Tongue (tissue), 3 donors: ENCODE data around the gene SLC38A5. TPM values are rescaled to one million over a fixed set of nuclear protein-coding genes. Genes with fewer than 3 reads are reported as not detected.
"Not testable (repeated sequence)": the region's sequence is repeated elsewhere in the genome, so short reads cannot be mapped to it uniquely, and the experiment has no call there.

ENCODE experiments used
- DNase-seq: peaks from one replicate; pipeline ENCODE4 v3.0.0-alpha.2; 2015
- small RNA-seq: library from RNA; depleted of rRNA; stranded (forward); fragments of <200 nt; gene quantifications from one replicate; pipeline ENCODE3, GENCODE V24; 2014; ENCODE audit warnings: low replicate concordance
- total RNA-seq: library from RNA; depleted of rRNA; stranded (reverse); fragments of >200 nt; gene quantifications from one replicate; pipeline ENCODE4 v1.2.3, GENCODE V29; 2014

SLC38A5 gene
- total RNA-seq, 1 donor from 2014 or later = 3.7 TPM

DNA sequence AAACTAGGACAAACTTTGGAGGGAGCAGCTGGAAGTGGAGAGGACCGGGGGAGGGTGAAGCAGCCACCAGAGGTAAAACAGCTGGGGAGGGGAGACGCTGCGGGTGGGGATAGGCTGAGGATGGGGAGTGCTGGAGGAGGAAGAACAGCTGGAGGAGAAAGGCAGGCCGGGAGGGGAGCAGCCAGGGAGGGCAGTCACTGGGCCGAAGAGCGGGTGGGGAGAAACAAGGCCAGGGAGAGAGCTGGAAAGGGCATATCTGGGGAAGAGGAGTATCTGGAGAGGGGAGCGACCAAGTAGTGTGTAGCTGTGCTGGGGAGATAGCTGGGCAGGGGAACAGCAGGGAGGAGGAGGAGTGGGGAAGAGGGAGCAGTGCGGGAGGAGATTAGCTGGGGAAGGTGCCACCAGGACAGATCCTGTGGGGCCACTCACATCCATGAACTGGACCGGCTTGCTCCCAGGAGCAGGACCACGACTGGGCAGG, 2.7 kb downstream of the SLC38A5 start:
- DNase-seq = peak; percentile 52

DNA sequence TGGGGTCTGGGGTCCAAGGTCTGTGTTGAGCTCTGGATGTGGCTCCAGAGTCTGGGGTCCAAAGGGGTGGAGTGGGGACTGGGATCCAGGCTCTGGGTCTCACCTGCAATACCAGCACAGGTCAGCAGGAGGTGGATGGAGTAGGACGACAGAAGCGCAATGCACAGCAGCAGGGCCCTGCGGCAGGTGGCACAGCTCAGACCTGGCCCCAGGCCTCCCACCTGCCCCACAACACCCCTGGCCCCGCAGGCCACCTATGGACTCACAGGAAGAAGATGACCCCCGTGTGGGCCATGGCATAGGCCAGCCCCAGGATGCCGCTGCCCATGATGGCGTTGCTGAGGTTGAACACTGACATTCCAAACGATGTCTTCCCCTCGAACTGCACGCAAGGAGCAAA, 3.4 kb downstream of the SLC38A5 start:
- no peak for DNase-seq

DNA sequence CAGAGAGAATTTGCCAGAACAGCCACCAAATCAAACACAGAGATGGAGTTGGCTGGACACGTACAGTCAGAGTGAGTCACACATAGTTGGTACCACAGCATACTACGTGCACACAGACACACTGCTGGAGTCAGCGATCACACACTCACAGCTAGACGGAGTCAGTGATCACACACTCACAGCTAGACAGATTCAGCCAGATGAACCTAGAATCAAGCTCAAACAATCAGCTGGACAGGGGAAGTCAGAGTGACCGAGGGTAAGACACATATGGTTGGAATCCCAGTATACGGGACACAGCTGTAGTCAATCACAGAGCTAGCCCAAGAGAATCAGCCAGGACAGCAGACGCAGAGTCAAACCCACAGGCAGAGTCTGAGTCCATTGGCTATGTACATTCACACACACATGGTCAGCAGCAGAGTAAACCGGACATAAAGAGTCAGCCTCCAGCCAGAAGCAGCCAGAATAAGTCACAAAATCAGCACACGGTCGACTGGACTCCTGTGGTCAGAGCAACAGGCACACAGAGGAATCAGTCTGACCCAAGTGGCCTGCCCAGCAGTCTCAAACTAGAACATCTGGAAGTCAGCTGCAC, 4.6 kb downstream of the SLC38A5 start:
- DNase-seq = no peak

DNA sequence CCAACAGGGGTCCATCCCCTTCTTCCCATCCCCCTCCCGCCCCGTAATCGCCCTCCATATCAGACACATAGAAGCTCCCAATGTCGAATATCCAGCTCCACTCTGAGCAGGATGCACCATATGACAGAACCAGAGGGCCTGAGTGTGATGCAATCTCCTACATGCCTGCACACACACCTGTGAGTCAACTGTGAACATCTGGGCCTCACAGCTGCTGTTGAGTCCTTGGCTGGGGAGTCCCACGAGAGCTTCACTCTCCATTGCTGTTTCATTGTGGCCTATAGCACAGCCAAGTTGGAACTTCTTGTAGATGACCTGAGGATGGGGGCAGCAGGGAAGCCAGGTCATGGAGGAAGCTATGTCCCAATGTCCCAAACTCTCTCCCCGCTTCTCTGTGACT, 8.2 kb downstream of the SLC38A5 start:
- no peak for DNase-seq

DNA sequence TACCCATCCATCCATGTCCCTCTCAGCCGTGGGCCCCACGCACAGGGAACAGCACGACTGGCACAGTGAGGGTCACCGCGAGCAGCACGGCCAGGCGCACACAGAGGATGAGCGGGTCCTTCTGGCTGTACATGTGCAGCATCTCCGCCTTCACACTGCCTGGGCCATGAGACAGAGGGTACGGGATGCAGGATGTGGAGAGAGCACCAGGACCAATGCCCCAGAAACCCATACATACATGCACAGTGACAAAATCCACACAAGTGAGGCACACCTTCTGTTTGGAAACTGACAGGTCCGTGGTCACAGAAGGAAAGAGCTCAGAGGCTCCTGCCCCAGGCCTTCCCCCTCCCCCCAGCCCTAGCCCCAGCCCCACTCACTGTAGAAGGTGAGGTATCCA, 9.5 kb downstream of the SLC38A5 start:
- DNase-seq = no peak

DNA sequence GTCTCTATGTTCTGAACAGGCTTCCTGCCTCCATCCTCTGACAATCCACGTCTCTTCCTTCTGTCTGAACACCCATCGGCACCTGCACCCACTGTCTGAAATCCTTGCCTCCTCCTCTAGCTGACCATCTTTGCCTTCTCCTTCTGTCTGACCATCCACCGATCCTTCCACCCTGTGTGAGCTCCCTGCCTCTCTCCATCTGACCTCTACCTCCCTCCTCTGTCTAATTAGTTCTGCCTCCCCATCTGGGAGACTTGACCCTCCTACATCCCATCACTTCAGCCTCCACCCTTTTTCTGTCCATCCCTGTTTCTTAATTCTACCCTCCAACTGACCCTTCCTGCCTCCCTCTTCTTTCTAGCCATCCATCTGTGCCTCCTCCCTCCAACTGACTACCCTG, 10.0 kb downstream of the SLC38A5 start:
- no peak for DNase-seq

DNA sequence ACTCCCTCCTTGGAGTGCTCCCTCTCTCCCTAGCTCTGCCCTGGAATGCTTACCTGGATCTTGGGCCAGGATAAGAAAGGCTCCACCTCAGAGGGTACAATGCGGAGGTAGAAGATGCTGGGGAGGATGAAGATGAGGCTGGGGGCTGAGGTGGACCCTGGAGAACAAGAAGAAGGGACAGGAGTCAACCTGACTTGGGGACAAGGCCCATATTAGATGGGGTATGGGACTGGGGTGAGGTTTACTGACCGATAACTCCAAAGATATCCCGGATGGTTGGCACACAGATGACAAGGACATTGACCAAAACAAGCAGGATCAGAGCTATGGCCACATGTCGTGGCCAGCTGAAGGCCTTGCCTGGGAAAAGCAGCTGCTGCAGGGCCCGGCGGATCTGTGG, 10.6 kb downstream of the SLC38A5 start:
- no peak for DNase-seq

DNA sequence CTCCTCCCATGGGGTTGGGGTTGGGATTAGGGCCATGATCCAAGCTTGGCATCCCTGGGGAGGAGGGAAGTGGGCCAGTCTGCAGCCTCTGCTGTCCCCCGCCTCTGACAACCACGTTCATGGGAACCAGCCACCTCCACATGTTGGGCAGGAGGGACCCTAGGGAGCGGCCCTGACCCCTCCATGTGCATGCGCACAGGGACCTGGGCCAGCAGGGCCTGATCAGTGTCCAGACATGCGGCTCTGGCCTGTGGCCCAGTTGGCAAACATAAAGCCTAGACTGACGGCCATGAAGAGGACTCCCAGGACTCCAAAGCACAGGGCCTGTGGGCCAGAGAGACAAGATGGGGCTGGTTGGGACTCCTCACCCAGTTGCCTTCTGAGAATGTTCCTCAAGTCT, 11.3 kb downstream of the SLC38A5 start:
- DNase-seq = no peak

DNA sequence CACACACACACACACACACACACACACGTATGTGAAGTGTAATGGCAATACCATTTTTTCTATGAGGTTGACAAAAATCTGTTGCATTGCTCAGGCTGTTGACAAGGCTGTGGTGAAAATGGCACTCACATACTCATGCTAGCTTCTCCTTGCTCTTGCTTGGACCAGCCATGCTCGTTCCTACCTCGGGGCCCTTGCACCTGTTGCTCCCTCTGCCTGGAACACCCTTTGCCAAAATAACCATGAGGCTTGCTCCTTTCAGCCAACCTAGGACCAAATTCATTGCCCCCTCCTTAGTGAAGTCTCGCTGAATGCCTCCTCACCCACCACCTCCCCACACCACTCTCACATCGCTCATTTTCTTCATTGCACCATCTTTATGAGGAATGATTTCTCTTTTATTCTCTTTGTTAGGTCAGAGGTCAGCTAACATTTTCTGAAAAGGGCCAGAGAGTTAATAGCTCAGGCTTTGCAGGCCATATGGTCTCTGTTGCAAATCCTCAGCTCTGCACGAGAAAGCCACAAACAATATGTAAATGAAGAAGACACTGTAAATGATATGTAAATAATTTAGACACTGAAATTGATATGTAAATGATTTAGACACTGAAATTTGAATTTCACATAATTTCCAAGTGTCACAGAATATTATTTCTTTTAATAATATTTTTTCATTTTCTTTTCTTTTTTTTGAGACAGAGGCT, 13.3 kb downstream of the SLC38A5 start:
- DNase-seq = no peak

DNA sequence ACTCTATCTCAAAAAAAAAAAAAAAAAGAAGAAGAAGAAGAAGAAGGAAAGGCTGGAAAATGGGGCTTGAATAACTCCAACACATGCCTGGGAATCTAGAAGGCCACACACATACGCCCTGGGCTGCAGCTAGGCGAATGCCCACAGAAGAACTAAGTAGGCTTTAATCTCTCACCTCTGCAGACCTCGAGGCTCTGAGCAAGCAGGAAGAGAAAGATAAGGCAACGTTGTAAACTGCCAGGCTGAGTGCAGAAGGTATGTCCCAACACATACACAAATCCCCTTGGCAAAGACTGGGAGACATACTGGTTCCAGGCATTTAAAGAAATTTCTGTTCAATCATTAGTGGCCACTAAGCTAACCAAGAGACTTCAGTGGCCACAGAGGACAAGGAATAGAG, 18.4 kb downstream of the SLC38A5 start:
- DNase-seq = no peak

DNA sequence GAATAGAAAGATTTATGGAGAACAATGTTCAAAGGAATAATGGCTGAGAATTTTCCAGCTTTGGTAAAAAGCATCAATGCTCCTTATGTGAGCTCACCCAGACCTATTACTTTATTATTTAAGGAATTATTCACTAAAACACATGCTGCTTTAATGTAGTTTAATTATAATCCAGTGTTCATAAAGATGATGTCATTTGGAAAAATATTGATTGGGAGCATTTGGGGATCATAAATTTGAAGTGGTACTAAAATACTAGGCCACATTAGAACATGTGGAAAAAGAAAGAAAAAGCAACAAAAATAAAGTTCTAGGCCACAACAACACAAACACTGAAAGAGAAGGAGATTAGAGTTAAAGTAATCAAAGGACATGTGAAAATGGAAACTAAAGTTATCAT, 20.0 kb downstream of the SLC38A5 start:
- no peak for DNase-seq

DNA sequence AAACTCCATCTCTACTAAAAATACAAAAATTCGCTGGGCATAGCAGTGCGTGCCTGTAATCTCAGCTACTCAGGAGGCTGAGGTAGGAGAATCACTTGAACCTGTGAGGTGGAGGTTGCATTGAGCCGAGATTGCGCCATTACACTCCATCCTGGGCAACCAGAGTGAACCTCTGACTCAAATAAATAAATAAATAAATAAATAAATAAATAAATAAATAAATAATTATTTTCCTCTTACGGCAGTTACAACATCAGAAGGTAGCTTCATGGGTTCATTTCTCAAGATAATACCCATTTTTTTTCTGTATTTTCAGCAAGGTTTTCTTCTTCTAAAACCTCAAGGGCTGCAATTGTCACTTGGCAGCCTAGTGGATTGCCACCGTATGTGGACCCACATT, 22.9 kb downstream of the SLC38A5 start:
- DNase-seq = not testable (repeated sequence)

DNA sequence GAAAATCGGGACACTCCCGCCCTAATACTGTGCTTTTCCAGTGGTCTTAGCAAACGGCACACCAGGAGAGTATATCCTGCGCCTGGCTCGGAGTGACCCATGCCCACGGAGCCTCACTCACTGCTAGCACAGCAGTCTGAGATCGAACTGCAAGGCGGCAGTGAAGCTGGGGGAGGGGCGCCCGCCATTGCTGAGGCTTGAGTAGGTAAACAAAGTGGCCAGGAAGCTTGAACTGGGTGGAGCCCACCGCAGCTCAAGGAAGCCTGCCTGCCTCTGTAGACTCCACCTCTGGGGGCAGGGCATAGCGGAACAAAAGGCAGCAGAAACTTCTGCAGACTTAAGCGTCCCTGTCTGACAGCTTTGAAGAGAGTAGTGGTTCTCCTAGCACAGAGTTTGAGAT, 36.3 kb downstream of the SLC38A5 start:
- DNase-seq = not testable (repeated sequence)

DNA sequence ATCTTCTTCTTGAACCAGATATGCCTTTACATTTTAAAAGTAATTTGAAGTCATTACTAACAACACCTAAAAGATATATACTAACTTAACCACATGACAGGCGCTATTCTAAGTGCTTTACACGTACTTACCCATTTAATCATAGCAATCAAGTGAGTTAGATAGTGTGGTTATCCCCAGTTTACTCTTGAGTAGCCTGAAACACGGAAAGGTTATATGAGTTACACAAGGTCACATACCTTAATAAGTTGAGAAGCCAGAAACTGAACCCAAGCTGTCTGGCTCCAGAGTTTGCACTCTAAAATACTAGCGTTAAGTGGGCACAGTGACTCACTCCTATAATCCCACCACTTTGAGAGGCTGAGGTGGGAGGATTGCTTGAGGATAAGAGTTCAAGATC, 39.9 kb downstream of the SLC38A5 start:
- DNase-seq = not testable (repeated sequence)

DNA sequence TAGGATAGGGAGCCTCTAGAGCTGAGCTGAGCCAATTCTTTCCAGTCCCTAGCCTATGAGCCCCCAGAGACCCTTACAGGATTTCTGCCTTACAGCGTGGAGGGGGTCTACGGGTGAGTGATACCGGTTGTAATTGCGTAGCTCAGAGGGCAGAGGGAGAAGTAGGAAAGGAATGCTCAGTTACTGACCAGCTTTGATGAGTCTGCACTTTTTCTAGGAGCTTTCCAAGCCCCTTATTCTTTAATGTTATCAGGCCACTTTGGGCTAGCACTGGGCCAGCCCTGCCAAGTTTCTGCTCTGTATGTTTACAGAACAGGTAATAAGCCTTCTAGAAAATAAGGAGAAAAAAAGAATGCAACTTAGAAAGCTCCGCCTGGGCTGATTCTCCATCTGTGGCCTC, 40.5 kb downstream of the SLC38A5 start:
- not testable (repeated sequence) for DNase-seq

DNA sequence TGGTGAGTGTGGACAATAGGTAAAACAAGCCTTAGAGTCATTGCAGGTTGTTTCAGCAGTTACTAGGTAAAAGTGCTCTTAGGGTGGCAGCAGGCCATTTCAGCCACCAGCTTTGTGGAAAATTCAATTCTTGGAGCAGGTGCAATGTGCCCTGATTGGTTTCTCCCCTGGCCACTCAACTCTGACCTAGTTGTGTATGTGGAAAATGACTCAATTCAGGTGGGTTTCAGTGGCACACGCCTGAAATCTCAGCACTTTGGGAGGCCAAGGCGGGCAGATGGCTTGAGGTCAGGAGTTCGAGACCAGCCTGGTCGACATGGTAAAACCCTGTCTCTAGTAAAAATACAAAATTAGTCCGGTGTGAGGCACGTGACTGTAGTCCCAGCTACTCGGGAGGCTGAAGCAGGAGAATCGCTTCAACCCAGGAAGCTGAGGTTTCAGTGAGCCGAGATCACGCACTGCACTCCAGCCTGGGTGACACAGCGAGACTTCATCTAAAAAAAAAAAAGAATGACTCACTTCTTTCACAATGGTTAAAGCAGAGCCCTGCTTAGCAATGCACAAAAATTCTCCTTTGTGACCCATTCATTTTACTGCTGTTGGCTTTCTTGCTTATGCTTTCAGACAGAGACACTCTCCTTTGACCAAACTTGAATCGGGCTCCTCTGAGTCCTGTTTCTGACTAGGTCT, 42.9 kb downstream of the SLC38A5 start:
- not testable (repeated sequence) for DNase-seq

DNA sequence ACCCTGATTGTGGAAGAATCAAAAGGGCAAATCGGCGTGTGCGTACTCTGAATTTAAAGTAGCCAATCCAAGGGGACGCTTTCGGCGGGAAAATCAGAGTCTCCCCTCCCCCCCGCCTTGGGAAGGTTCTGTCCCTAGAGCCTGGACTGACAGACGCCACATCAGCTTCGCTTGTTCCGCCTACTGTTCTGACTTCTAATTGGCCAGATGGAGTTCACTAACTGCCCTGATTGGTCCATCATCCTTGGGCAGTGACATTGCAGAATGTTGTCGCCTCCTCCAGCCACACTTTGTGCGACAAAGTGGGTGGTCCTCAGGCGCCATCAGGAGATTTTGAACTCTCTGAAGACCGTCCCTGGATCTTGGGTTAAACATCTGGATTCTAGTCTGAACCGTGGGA, 58.2 kb downstream of the SLC38A5 start, which contains the start of gene SSX4B:
Gene SSX4B, minus strand, starts transcription at position 101 of the 400 bp plus-strand sequence. CDS start 588 bp downstream, outside the sequence.
- not testable (repeated sequence) for DNase-seq

Small RNA genes within 50 kb of the gene (small RNA-seq; reads per million reads assigned to genes)
- gene AL606490.4 = not detected

Other genes starting within 250 kb of the SLC38A5 start
- gene SSX1, start 214.9 kb downstream of the SLC38A5 start, total RNA-seq = not detected
- not detected for gene SSX3, start 113.6 kb downstream of the SLC38A5 start, total RNA-seq
- gene SSX4, start 86.7 kb downstream of the SLC38A5 start, total RNA-seq = not detected
- not detected for gene SSX4B, start 58.3 kb downstream of the SLC38A5 start, total RNA-seq
- gene FTSJ1, start 5.9 kb upstream of the SLC38A5 start, total RNA-seq = 22.8 TPM
- gene PORCN, start 38.7 kb upstream of the SLC38A5 start, total RNA-seq = 2.3 TPM
- gene EBP, start 51.5 kb upstream of the SLC38A5 start, total RNA-seq = 22.8 TPM
- gene TBC1D25, start 69.5 kb upstream of the SLC38A5 start, total RNA-seq = 8.0 TPM
- gene RBM3, start 104.2 kb upstream of the SLC38A5 start, total RNA-seq = 141 TPM
- gene WDR13, start 127.2 kb upstream of the SLC38A5 start, total RNA-seq = 100 TPM
- 1.6 TPM for gene WAS, start 213.5 kb upstream of the SLC38A5 start, total RNA-seq
- gene SUV39H1, start 226.5 kb upstream of the SLC38A5 start, total RNA-seq = 2.9 TPM